Activated CD4-positive, alpha-beta T cell treated with anti-CD3 and anti-CD28 coated beads, Interleukin-2, amount 50 U/mL, for 1 hour (primary cell): Measurements from ENCODE around the gene ADAMTS2.

Experiments used
- DNase-seq: peaks from one replicate; pipeline ENCODE4 v3.0.0-alpha.2; 2020

ADAMTS2 gene

DNA sequence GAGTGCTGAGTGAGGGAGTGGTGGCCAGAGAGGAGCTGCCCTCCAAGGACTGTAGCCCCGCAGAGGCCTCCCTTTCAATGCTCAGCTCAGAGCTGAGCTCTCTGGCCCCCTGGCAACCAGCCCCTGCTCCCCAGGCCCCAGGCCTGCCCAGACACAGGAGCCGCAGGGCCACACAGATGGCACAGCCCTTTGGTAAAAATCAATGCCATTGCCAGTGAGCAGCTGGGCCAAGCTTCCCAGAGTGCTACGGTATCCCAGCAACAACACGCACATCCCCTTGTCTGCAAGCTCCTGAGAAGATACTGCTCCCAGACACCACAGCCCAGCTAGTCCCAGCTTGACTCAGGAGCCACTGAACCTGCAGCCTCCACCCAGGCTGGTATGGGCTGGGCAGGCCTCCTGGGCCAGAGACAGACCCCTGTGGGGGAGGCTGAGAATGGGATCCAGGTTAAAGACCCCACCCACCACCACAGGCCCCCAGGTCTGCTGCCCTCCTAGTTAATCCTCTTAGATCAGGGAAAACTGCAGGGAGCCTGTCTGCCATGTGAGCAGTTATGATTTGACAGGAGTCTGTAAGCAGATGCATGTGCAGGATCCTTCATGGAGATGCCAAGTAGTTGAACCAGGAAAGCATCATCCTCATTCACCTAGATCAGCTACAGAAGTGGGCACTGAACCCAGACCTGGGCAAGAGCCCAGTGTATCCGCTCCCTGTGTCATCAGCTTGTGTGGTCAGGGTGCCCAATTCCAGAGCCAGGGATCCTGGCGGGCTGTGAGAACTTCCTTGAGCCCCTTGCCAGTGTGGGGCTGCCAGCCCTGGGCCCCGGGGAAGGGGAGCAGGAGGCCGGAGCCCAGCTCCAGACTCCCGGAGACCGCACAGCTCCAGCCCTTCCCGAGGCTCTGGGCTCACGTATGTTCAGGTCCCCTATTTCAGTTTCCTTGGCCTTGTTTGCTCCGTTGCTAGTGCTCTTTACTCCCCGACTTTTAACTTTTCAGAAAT lies 26.7 kb upstream of the ADAMTS2 start:
- no peak for DNase-seq

- DNase-seq, result no peak
Observed at GRCh38 chr5:179371121-179371510, 25.9 kb upstream of the ADAMTS2 start.

GRCh38 chr5:179370490-179371120 lies 25.3 kb upstream of the ADAMTS2 start:
- no peak for DNase-seq

GRCh38 chr5:179369530-179369884 lies 24.2 kb upstream of the ADAMTS2 start:
- DNase-seq, result no peak

- no peak for DNase-seq
Observed at GRCh38 chr5:179368806-179369529, 23.7 kb upstream of the ADAMTS2 start.

DNA sequence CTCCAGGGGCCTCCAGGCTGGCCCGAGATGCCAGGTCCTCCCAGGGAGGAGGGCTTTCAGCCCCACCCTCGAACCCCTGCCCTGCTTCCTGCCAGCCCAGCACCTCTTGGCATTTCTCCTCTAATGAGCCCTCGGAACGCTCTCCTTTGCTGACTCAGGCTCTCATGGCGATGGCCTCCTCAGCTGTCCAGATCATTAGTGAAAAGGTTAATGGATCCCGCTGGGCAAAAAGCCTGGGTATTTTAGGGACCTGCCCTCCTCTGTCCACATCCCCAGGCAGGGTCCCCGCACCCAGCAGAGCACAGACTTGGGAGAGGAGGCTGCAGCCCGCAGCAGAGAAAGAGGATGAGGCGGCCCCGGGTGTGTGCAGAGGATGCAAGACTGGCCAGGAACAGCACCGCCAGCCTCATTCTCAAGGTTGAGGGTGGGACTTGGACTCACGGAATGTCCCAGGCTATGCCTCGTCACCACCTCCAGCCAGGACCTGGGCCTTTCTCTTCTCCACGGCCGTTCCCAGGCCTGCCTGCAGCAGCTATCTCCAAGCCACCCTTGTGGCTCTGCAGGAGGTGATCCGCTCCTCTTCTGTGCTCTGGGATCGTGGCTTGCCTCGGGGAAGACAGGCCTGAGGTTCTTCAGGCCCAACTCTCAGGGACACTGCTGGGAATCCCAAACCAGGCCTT lies 23.0 kb upstream of the ADAMTS2 start:
- no peak for DNase-seq

DNA sequence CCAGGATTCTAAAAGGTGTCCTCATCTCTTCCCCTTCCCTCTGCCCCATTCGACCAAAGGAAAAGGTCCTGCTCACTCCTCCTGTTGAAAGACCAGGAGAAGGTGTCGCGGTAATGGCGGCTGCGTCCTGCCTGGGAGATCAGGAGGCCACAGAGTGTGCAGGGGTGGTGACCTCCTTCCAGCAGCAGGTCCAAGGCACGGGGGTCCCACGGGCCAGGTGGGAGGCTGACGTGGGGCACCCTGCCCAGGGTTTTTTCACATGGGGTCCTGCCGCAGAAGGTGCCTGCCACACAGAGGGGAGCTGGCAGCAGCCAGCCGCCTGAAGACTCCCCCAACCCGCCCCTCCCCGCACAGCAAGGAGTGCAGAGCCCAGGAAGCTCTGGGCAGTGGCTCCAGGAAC lies 22.2 kb upstream of the ADAMTS2 start:
- no peak for DNase-seq

- DNase-seq, result no peak
Observed at GRCh38 chr5:179362355-179362754, 17.1 kb upstream of the ADAMTS2 start.

DNA sequence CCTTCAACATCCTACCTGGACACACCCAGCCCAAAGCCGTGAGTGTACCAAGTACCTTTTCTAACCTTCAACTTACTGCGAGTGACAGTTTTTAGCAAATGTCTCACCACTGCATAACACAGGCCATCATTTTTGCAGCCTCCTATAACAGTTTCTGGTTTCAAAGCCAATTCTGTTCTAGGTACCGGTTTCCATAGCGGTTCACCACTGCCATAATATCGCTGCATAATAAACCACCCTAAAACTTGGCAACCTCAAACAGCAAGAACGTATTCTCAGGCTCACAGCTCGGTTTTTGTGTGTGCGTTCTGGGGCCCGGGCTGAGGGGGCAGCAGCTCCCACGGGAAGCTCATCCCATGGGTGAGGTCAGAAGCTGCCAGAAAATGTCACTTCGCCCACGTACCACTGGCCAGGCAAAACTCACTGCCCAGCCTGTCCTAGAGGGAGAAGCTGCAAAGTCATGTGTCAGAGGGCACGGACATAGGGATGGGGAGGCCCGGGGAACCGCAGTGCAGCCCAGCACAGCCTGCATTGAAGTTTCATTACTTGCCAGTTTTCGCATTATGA lies 15.9 kb upstream of the ADAMTS2 start:
- DNase-seq, result no peak

GRCh38 chr5:179357031-179357430 lies 11.8 kb upstream of the ADAMTS2 start:
- no peak for DNase-seq

DNA sequence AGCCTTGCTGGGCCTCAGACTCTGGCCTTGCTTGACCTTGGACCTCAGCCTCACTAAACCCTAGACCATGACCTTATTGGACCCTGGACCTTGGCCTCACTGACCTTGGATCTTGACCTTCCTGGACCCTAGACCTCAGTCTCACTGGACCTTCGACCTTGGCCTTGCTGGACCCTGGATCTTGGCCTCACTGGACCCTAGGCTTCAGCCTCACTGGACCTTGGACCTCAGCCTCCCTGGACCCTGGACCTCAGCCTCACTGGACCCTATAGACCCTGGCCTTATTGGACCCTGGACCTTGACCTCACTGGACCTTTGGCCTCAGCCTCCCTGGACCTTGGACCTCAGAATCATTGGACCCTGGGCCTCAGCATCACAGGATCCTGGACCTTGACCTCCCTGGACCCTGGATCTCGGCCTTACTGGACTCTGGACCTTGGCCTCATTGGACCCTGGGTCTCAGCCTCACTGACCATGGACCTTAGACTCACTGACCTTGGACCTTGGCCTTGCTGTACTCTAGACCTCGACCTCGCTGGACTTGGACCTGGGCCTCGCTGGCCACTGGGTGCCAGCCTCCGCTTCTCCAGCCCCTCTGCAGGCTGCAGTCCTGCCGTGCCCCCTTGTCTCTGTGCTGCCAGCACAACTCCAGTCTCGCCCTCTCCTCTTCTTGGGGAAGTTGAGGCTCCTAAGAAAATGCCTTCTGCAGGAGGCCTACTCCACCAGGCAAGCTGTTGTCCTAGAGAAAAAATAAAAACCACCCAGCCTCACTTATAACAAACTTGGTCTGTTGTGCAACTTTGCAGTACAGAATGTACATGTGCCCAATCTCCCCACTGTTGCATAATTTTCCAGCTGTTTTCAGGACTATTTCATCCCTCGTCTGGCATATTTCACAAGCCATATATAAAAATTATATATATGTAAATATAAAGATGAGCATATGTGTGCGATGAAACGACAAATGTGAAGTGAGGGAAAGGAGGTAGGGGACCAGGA lies 11.0 kb upstream of the ADAMTS2 start:
- no peak for DNase-seq

GRCh38 chr5:179354305-179354882 lies 9.1 kb upstream of the ADAMTS2 start:
- no peak for DNase-seq

GRCh38 chr5:179348843-179349242 lies 3.6 kb upstream of the ADAMTS2 start:
- no peak for DNase-seq

- no peak for DNase-seq
Observed at GRCh38 chr5:179348011-179348530, 2.8 kb upstream of the ADAMTS2 start.

- DNase-seq, result no peak
Observed at GRCh38 chr5:179347581-179347980, 2.3 kb upstream of the ADAMTS2 start.

- no peak for DNase-seq
Observed at GRCh38 chr5:179346875-179347274, 1.6 kb upstream of the ADAMTS2 start.

- no peak for DNase-seq
Observed at GRCh38 chr5:179346401-179346800, 1.1 kb upstream of the ADAMTS2 start.

DNA sequence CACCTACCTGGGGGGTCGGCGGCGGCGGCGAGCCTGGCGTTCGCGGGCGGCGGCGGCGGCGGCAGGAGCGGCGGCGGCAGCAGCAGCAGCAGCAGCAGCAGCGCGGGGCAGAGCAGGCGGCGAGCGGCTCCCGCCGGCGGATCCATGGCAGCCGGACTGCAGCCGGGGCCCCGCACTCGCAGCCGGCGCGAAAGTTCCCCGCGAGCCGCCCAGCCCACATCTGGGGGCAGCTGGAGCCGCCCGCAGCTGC lies 153 bp downstream of the ADAMTS2 start:
- no peak for DNase-seq

- DNase-seq, result no peak
Observed at GRCh38 chr5:179344431-179345182, 654 bp downstream of the ADAMTS2 start.

DNA sequence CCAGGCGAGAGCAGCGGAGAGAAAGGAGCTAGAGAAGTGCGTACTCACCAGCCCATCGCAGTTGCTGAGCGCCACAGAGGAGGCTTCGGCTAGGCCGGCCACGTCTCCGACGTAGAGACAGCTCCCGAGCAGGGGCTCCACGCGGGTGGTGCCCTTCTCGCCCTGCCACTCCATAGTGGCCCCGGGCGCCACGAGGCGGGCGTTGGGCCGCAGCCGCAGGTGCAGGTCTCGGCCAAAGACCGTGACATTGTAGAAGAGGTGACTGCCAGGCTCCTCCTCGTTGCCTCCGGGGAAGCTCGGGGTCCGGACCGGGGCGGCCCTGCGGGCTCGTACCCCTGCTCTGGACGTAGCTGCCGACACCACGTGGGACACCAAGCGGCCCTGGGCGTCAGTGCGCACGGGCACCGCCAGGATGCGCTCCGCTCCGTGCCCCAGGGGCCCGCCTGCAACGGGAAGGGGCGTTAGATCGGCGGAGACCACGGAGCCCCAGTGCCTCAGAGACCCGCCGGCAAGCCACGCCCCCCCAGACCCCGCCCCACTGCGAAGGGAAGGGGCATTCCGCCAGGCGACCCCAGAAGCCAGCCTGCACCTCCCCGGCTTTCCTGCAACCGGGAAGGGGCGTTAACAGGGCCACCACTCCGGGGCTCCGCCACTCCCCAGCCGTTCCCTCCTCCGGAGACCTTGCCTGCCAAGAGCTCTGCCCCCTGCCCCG lies 1.4 kb downstream of the ADAMTS2 start:
- DNase-seq, result no peak
